GM12878 (cell line): ENCODE measurements around the gene ADGRE3. TPM values are rescaled to one million over a fixed set of nuclear protein-coding genes. Genes with fewer than 3 reads are reported as not detected.
A peak's percentile ranks its signal among the peaks of the same experiment; 100 is the strongest.

ENCODE experiments used
- ATAC-seq: fragments of 200-7000 bp; cut with Tn5 transposase; 3 replicates; pipeline ENCODE4 v1.9.1; 2020; ENCODE audit warnings: mild to moderate bottlenecking, moderate library complexity
- BruUV-seq: library from RNA; stranded (reverse); fragments of 400-500 nt; replicated peaks from 2 replicates; lab custom pipeline; 2021; lab: Mats Ljungman, UMichigan
- CTCF ChIA-PET: fragments of 300-600 bp; sonication (Branson Sonifier 250); formaldehyde crosslinking; extraction: SDS; loops from one replicate; lab custom pipeline; 2021; ENCODE audit warnings: inconsistent platforms; lab: Yijun Ruan, JAX
- POLR2A ChIA-PET: fragments of 350-600 bp; formaldehyde crosslinking; extraction: SDS; loops from one replicate; lab custom pipeline; 2021; ENCODE audit warnings: inconsistent platforms; lab: Charles Lee
- RAD21 ChIA-PET: fragments of 300-600 bp; sonication (Branson Sonifier 250); formaldehyde crosslinking; loops from one replicate; lab custom pipeline; 2023; ENCODE audit warnings: antibody characterized with exemption; ENCODE audit not compliant: unreplicated experiment; lab: Charles Lee
- SMC1A ChIA-PET: fragments of 300-600 bp; sonication (Branson Sonifier 250); formaldehyde crosslinking; loops from one replicate; lab custom pipeline; 2023; ENCODE audit not compliant: unreplicated experiment, uncharacterized antibody; lab: Charles Lee
- DNase-seq: peaks from one replicate; pipeline ENCODE4 v3.0.0-alpha.2; 2011; ENCODE audit warnings: low read depth, low spot score
- FAIRE-seq: peaks from 3 replicates; lab custom pipeline; 2011; peaks lifted over from hg19 to GRCh38; lab: Jason Lieb, UNC
- H2AFZ ChIP-seq: 2 replicates; pipeline ENCODE4 v1.6.0; 2011; ENCODE audit warnings: low read depth, low read length, control low read depth; ENCODE audit not compliant: control insufficient read depth
- H3K27ac ChIP-seq: 2 replicates; pipeline ENCODE4 v1.5.1; 2011; ENCODE audit warnings: control low read depth; ENCODE audit not compliant: control insufficient read depth, insufficient read depth
- H3K27me3 ChIP-seq, 2 experiments: replicated peaks in 1 of 2; 2 replicates each; pipeline versions ENCODE4 v1.6.0 to v1.6.1; 2011; ENCODE audit warnings: low read length in 1 of 2; ENCODE audit not compliant: control insufficient read depth in 2 of 2, insufficient read depth in 2 of 2
- H3K36me3 ChIP-seq, 2 experiments: 2 replicates each; pipeline ENCODE4 v1.5.1; 2011; ENCODE audit warnings: low read length in 1 of 2; ENCODE audit not compliant: control insufficient read depth in 2 of 2, insufficient read depth in 2 of 2
- H3K4me1 ChIP-seq: 2 replicates; pipeline ENCODE4 v1.6.1; 2011; ENCODE audit warnings: mild to moderate bottlenecking, low read length, moderate library complexity, mixed read lengths; ENCODE audit not compliant: control insufficient read depth, insufficient read depth
- H3K4me2 ChIP-seq: 2 replicates; pipeline ENCODE4 v1.6.0; 2011; ENCODE audit warnings: control low read depth; ENCODE audit not compliant: control insufficient read depth, insufficient read depth
- H3K4me3 ChIP-seq: fragments of 200-600 bp; sonication (generic); 2 replicates; pipeline ENCODE4 v1.5.1; 2016
- H3K79me2 ChIP-seq: 2 replicates; pipeline ENCODE4 v1.6.0; 2011; ENCODE audit warnings: low read length; ENCODE audit not compliant: control insufficient read depth, insufficient read depth
- H3K9ac ChIP-seq: 2 replicates; pipeline ENCODE4 v1.8.0; 2011; ENCODE audit warnings: low read length, control low read depth, mixed read lengths; ENCODE audit not compliant: control insufficient read depth, insufficient read depth
- H3K9me3 ChIP-seq: replicated peaks from 3 replicates; pipeline ENCODE4 v1.5.1; 2011; ENCODE audit warnings: mild to moderate bottlenecking, low read length; ENCODE audit not compliant: control insufficient read depth, insufficient read depth
- H4K20me1 ChIP-seq: 2 replicates; pipeline ENCODE4 v1.6.0; 2011; ENCODE audit not compliant: control insufficient read depth, insufficient read depth
- MEF2B ChIP-seq: fragments of 450-650 bp; IDR thresholded peaks from 2 replicates; pipeline ENCODE4 v1.6.1; 2018; ENCODE audit warnings: mild to moderate bottlenecking, moderate library complexity; ENCODE audit not compliant: partially characterized antibody, poor library complexity, severe bottlenecking
- RUNX3 ChIP-seq: IDR thresholded peaks from 2 replicates; pipeline ENCODE4 v1.6.1; 2012; ENCODE audit warnings: low read length, inconsistent platforms
- YBX1 ChIP-seq: fragments of 450-650 bp; IDR thresholded peaks from 2 replicates; pipeline ENCODE4 v1.6.1; 2016; ENCODE audit warnings: antibody characterized with exemption
- ZNF24 ChIP-seq: fragments of 450-650 bp; IDR thresholded peaks from 2 replicates; pipeline ENCODE4 v1.6.1; 2017; ENCODE audit warnings: antibody characterized with exemption, mild to moderate bottlenecking
- WGBS: methylation state at CpG from one replicate; pipeline ENCODE4 v1.1.6; 2016; ENCODE audit warnings: low lambda C conversion rate; ENCODE audit not compliant: insufficient replicate concordance, insufficient coverage; ENCODE audit errors: missing lambda C conversion rate; 5-methylcytosine and 5-hydroxymethylcytosine counted together
- in situ Hi-C: fragments of 300-500 bp; cut with MboI; formaldehyde crosslinking; loops from 9 replicates; pipeline ENCODE4 v1.14.3; 2018; ENCODE audit warnings: mixed read lengths
- intact Hi-C: fragments of 100-400 bp; cut with micrococcal nuclease; formaldehyde crosslinking; loops from one replicate; pipeline ENCODE4 v1.14.2; 2022; ENCODE audit not compliant: unreplicated experiment
- polyA plus RNA-seq, 11 experiments: library from polyadenylated mRNA; depleted of rRNA in 4 of 11; unstranded in 6 of 11; stranded (reverse) in 5 of 11; fragments of >200 nt; fragmentation: Nextera tagmentation in 4 of 11; fragmentation: Illumina TruSeq in 1 of 11; extraction: Ambion mirVana in 4 of 11; extraction: Trizol in 1 of 11; gene quantifications; 1 replicate in 1 of 11; 2 replicates in 10 of 11; pipeline versions ENCODE4 v1.2.1 to v1.2.3, GENCODE V29; 2011 to 2016; ENCODE audit warnings: inconsistent platforms in 2 of 11, missing spikeins in 2 of 11, low read depth in 1 of 11
- total RNA-seq, 4 experiments: library from RNA; depleted of rRNA in 3 of 4; stranded (reverse); fragments of >200 nt in 3 of 4; fragmentation: Illumina TruSeq in 1 of 4; extraction: Trizol in 1 of 4; gene quantifications; 2 replicates each; pipeline versions ENCODE4 v1.2.1 to v1.2.3, GENCODE V29; 2013 to 2021
- TF ChIP-seq, protein P1 (sequence below): IDR thresholded peaks from 2 replicates; pipeline ENCODE4 v1.6.1; 2012; ENCODE audit warnings: improper control_type of control experiment, low read depth, low read length; ENCODE audit not compliant: insufficient replicate concordance
- TF ChIP-seq, protein P2 (sequence below): fragments of 450-650 bp; IDR thresholded peaks from 2 replicates; pipeline ENCODE4 v1.6.1; 2017; ENCODE audit warnings: mild to moderate bottlenecking, moderate library complexity
- TF ChIP-seq, protein P3 (sequence below): IDR thresholded peaks from 2 replicates; pipeline ENCODE4 v1.6.1; 2011; ENCODE audit warnings: mild to moderate bottlenecking, low read depth, low read length, moderate library complexity; ENCODE audit not compliant: insufficient replicate concordance
- TF ChIP-seq, protein P4 (sequence below): fragments of 450-650 bp; IDR thresholded peaks from 2 replicates; pipeline ENCODE4 v1.6.1; 2016; ENCODE audit warnings: mild to moderate bottlenecking

ADGRE3 gene
- total and polyA plus RNA-seq, 10 of the 15 experiments (the other 5 are each of a cell fraction or from before 2014, with no cell fraction given): 0.04 to 0.10 (median 0.05) TPM; not detected in 6

- no peak for TF ChIP-seq ZNF24
Observed at GRCh38 chr19:14577885-14578427, 96.7 kb downstream of the ADGRE3 start (continued).

GRCh38 chr19:14577264-14577663, 97.4 kb downstream of the ADGRE3 start:
- Histone ChIP-seq H3K4me2 (no peak overlapping the region; the same call in 1 of the 2 replicates), H3K9me3 (no peaks in the 10 kb centered on the region), H3K4me3 (no peak overlapping the region), H4K20me1 (no peaks in the 10 kb centered on the region), H3K4me1 (peaks cover 22% of the 10 kb centered on the region), H3K36me3 (no peaks in the 10 kb centered on the region), H2AFZ (no peak overlapping the region), H3K27me3 (no peaks in the 10 kb centered on the region), H3K27ac (peak overlapping the region; percentile 22; the same call in 1 of the 2 replicates), H3K79me2 (no peaks in the 10 kb centered on the region), H3K9ac (no peak overlapping the region)
- in situ Hi-C loops (loop anchor here (25.0 kb wide), 1 partner anchor 2010 kb away; no protein-coding TSS in a partner anchor), intact Hi-C loops (loop anchor here (10.0 kb wide), 1 partner anchor 208 kb away; no protein-coding TSS in a partner anchor)
- CTCF ChIA-PET: interaction anchor here (2.5 to 14.6 kb wide), 2 partner anchors 104 to 112 kb away, joined by 12 to 803 read pairs; partner anchors contain the start of gene ZNF333
- ATAC-seq (no peak), FAIRE-seq (no peak), DNase-seq (no peak)
- BruUV-seq: no TSS peak
- 0% methylated on average over 5 of the region's 5 CpGs for WGBS
- SMC1A ChIA-PET: interaction anchor here (1.8 to 12.5 kb wide), 2 partner anchors 93 to 110 kb away, joined by 4 to 558 read pairs; partner anchors contain the start of gene ZNF333
- RAD21 ChIA-PET: interaction anchor here (0.7 to 13.6 kb wide), 4 partner anchors 36 to 115 kb away, joined by 3 to 593 read pairs (median 5); partner anchors contain the start of gene ZNF333
- POLR2A ChIA-PET: interaction anchor here (0.6 to 11.9 kb wide), 5 partner anchors 9 to 1424 kb away, joined by 3 to 190 read pairs (median 3); partner anchors contain the start of gene ZNF333
- TF ChIP-seq YBX1 (0 out of 2 replicates have a peak, but pooled peaks have one; percentile 28), RUNX3 (no peak), MEF2B (peak; percentile 78)
- TF ChIP-seq, protein P1, sequence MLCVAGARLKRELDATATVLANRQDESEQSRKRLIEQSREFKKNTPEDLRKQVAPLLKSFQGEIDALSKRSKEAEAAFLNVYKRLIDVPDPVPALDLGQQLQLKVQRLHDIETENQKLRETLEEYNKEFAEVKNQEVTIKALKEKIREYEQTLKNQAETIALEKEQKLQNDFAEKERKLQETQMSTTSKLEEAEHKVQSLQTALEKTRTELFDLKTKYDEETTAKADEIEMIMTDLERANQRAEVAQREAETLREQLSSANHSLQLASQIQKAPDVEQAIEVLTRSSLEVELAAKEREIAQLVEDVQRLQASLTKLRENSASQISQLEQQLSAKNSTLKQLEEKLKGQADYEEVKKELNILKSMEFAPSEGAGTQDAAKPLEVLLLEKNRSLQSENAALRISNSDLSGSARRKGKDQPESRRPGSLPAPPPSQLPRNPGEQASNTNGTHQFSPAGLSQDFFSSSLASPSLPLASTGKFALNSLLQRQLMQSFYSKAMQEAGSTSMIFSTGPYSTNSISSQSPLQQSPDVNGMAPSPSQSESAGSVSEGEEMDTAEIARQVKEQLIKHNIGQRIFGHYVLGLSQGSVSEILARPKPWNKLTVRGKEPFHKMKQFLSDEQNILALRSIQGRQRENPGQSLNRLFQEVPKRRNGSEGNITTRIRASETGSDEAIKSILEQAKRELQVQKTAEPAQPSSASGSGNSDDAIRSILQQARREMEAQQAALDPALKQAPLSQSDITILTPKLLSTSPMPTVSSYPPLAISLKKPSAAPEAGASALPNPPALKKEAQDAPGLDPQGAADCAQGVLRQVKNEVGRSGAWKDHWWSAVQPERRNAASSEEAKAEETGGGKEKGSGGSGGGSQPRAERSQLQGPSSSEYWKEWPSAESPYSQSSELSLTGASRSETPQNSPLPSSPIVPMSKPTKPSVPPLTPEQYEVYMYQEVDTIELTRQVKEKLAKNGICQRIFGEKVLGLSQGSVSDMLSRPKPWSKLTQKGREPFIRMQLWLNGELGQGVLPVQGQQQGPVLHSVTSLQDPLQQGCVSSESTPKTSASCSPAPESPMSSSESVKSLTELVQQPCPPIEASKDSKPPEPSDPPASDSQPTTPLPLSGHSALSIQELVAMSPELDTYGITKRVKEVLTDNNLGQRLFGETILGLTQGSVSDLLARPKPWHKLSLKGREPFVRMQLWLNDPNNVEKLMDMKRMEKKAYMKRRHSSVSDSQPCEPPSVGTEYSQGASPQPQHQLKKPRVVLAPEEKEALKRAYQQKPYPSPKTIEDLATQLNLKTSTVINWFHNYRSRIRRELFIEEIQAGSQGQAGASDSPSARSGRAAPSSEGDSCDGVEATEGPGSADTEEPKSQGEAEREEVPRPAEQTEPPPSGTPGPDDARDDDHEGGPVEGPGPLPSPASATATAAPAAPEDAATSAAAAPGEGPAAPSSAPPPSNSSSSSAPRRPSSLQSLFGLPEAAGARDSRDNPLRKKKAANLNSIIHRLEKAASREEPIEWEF: no peak
- TF ChIP-seq, protein P2, sequence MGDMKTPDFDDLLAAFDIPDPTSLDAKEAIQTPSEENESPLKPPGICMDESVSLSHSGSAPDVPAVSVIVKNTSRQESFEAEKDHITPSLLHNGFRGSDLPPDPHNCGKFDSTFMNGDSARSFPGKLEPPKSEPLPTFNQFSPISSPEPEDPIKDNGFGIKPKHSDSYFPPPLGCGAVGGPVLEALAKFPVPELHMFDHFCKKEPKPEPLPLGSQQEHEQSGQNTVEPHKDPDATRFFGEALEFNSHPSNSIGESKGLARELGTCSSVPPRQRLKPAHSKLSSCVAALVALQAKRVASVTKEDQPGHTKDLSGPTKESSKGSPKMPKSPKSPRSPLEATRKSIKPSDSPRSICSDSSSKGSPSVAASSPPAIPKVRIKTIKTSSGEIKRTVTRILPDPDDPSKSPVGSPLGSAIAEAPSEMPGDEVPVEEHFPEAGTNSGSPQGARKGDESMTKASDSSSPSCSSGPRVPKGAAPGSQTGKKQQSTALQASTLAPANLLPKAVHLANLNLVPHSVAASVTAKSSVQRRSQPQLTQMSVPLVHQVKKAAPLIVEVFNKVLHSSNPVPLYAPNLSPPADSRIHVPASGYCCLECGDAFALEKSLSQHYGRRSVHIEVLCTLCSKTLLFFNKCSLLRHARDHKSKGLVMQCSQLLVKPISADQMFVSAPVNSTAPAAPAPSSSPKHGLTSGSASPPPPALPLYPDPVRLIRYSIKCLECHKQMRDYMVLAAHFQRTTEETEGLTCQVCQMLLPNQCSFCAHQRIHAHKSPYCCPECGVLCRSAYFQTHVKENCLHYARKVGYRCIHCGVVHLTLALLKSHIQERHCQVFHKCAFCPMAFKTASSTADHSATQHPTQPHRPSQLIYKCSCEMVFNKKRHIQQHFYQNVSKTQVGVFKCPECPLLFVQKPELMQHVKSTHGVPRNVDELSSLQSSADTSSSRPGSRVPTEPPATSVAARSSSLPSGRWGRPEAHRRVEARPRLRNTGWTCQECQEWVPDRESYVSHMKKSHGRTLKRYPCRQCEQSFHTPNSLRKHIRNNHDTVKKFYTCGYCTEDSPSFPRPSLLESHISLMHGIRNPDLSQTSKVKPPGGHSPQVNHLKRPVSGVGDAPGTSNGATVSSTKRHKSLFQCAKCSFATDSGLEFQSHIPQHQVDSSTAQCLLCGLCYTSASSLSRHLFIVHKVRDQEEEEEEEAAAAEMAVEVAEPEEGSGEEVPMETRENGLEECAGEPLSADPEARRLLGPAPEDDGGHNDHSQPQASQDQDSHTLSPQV: no peak
- TF ChIP-seq, protein P3, sequence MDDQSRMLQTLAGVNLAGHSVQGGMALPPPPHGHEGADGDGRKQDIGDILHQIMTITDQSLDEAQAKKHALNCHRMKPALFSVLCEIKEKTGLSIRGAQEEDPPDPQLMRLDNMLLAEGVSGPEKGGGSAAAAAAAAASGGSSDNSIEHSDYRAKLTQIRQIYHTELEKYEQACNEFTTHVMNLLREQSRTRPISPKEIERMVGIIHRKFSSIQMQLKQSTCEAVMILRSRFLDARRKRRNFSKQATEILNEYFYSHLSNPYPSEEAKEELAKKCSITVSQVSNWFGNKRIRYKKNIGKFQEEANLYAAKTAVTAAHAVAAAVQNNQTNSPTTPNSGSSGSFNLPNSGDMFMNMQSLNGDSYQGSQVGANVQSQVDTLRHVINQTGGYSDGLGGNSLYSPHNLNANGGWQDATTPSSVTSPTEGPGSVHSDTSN: no peak
- TF ChIP-seq, protein P4, sequence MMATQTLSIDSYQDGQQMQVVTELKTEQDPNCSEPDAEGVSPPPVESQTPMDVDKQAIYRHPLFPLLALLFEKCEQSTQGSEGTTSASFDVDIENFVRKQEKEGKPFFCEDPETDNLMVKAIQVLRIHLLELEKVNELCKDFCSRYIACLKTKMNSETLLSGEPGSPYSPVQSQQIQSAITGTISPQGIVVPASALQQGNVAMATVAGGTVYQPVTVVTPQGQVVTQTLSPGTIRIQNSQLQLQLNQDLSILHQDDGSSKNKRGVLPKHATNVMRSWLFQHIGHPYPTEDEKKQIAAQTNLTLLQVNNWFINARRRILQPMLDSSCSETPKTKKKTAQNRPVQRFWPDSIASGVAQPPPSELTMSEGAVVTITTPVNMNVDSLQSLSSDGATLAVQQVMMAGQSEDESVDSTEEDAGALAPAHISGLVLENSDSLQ: no peak
